ENCODE data around the gene UBASH3B. TPM values are rescaled to one million over a fixed set of nuclear protein-coding genes. Genes with fewer than 3 reads are reported as not detected.
"Not testable (repeated sequence)": the region's sequence is repeated elsewhere in the genome, so short reads cannot be mapped to it uniquely, and the experiment has no call there.

UBASH3B gene
- total RNA-seq, 1 experiment from 2014 or later = 81.9 TPM

DNA sequence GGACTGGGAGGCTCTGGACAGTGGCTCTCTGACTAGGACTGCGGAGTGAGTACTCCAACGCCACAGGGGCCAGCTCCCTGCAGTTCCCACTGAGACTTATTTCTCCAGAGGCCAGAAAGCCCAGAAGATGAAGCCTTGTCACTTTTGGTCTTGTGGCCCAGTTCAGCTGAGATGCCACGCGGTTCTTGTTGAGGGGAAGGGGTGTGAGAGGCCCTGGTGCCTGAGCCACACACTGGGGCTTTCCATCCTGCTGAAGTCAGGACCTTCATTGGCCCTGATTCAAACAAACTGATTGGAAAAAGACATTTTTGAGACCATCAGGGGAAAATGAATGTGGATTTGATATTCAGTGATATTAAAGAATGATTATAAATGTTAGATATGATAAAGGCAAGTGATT, 73.6 kb downstream of the UBASH3B start:
- intact Hi-C loops (cut with micrococcal nuclease; ENCODE audit: unreplicated experiment) = no loop called here
- no peaks in the 10 kb centered on the region for H3K9me2 ChIP-seq (ENCODE audit: insufficient read depth)
- no peak overlapping the region for H3K4me2 ChIP-seq
- H3K36me3 ChIP-seq (ENCODE audit: low read depth) = peaks cover 6% of the 10 kb centered on the region
- H3K79me2 ChIP-seq (ENCODE audit: low read depth) = peaks cover 88% of the 10 kb centered on the region
- ChIA-PET CTCF (no interaction called here), POLR2A (ENCODE audit: unreplicated experiment) (no interaction called here)
- no peak overlapping the region for H3K27ac ChIP-seq
- 0 out of 2 replicates have a peak, but pooled peaks cover 5% of the 10 kb centered on the region for H3K4me1 ChIP-seq (replicated peaks; ENCODE audit: insufficient read depth)
- H3K9me3 ChIP-seq (ENCODE audit: insufficient read depth, low read depth) = no peaks in the 10 kb centered on the region
- H4K20me1 ChIP-seq (ENCODE audit: insufficient read depth) = peaks cover 5% of the 10 kb centered on the region
- TF ChIP-seq EZH2 (IDR thresholded peaks at IDR 0.05; ENCODE audit: low read depth) = no peak
- TF ChIP-seq, protein P1, sequence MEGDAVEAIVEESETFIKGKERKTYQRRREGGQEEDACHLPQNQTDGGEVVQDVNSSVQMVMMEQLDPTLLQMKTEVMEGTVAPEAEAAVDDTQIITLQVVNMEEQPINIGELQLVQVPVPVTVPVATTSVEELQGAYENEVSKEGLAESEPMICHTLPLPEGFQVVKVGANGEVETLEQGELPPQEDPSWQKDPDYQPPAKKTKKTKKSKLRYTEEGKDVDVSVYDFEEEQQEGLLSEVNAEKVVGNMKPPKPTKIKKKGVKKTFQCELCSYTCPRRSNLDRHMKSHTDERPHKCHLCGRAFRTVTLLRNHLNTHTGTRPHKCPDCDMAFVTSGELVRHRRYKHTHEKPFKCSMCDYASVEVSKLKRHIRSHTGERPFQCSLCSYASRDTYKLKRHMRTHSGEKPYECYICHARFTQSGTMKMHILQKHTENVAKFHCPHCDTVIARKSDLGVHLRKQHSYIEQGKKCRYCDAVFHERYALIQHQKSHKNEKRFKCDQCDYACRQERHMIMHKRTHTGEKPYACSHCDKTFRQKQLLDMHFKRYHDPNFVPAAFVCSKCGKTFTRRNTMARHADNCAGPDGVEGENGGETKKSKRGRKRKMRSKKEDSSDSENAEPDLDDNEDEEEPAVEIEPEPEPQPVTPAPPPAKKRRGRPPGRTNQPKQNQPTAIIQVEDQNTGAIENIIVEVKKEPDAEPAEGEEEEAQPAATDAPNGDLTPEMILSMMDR (conservative IDR thresholded peaks at IDR 0.05) = no peak
- no peaks in the 10 kb centered on the region for H3K27me3 ChIP-seq (ENCODE audit: insufficient read depth, low read depth)
- no TSS peak for BruUV-seq (replicated peaks)
- no peak overlapping the region for H2AFZ ChIP-seq
- no peak overlapping the region for H3K4me3 ChIP-seq
- DNase-seq = no peak
- H3F3A ChIP-seq (ENCODE audit: insufficient read depth, low read depth) = peaks cover 33% of the 10 kb centered on the region; the same call in 1 of the 2 replicates

DNA sequence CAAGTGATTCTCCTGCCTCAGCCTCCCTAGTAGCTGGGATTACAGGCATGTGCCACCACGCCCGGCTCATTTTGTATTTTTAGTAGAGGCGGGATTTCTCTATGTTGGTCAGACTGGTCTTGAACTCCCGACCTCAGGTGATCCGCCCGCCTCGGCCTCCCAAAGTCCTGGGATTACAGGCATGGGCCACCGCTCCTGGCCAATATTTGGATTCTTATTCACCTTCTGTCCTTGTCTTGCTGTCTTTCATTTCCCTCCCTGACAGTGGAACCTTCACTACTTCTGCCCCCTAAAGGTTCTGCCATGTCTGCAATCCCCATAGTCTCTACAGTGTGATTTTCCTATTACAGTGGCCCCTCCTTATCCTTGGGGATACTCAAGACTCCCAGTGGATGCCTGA, 75.2 kb downstream of the UBASH3B start:
- BruUV-seq (replicated peaks); POLR2A ChIA-PET (ENCODE audit: unreplicated experiment); DNase-seq; H2AFZ ChIP-seq; H3K36me3 ChIP-seq (ENCODE audit: low read depth); H3K4me1 ChIP-seq (replicated peaks; ENCODE audit: insufficient read depth); H3K9me3 ChIP-seq (ENCODE audit: insufficient read depth, low read depth); H3K27me3 ChIP-seq (ENCODE audit: insufficient read depth, low read depth); H3K27ac ChIP-seq; H3K4me2 ChIP-seq; H4K20me1 ChIP-seq (ENCODE audit: insufficient read depth); CTCF ChIA-PET; intact Hi-C loops (cut with micrococcal nuclease; ENCODE audit: unreplicated experiment); H3K4me3 ChIP-seq; H3K9me2 ChIP-seq (ENCODE audit: insufficient read depth): not testable (repeated sequence)
- H3K79me2 ChIP-seq (ENCODE audit: low read depth) = peaks cover 93% of the 10 kb centered on the region
- H3F3A ChIP-seq (ENCODE audit: insufficient read depth, low read depth) = peaks cover 39% of the 10 kb centered on the region; the same call in 1 of the 2 replicates

DNA sequence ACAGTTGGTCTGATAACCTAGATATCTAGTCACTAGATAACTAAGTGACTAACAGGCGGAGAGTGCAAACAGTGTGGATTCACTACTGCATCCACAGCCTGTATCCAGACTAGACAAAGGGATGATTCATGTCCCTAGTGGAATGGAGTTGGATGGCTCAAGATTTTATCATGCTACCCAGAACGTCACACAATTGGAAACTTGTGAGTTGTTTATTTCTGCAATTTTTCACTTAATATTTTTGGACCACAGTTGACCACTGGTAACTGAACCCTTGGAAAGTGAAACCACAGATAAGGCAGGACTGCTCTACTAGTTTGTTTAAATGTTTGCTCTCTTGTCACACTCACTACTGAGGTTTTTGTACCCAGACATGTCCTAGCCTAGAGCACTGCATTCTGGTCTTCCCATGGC, 76.0 kb downstream of the UBASH3B start:
- ChIA-PET CTCF (no interaction called here), POLR2A (ENCODE audit: unreplicated experiment) (no interaction called here)
- intact Hi-C loops (cut with micrococcal nuclease; ENCODE audit: unreplicated experiment) = no loop called here
- Histone ChIP-seq H3K4me1 (replicated peaks; ENCODE audit: insufficient read depth) (peaks cover 5% of the 10 kb centered on the region), H3K79me2 (ENCODE audit: low read depth) (peaks cover 92% of the 10 kb centered on the region), H4K20me1 (ENCODE audit: insufficient read depth) (peaks cover 5% of the 10 kb centered on the region), H3K27ac (no peak overlapping the region), H3K4me3 (no peak overlapping the region), H3K27me3 (ENCODE audit: insufficient read depth, low read depth) (no peaks in the 10 kb centered on the region), H3K36me3 (ENCODE audit: low read depth) (peaks cover 6% of the 10 kb centered on the region), H2AFZ (no peak overlapping the region), H3K9me3 (ENCODE audit: insufficient read depth, low read depth) (no peaks in the 10 kb centered on the region), H3K9me2 (ENCODE audit: insufficient read depth) (no peaks in the 10 kb centered on the region), H3F3A (ENCODE audit: insufficient read depth, low read depth) (peaks cover 37% of the 10 kb centered on the region; the same call in 1 of the 2 replicates), H3K4me2 (no peak overlapping the region)
- BruUV-seq (replicated peaks) = no TSS peak
- DNase-seq = no peak
- TF ChIP-seq, protein P1 (conservative IDR thresholded peaks at IDR 0.05) = no peak
- no peak for TF ChIP-seq EZH2 (IDR thresholded peaks at IDR 0.05; ENCODE audit: low read depth)

Measured in PC-9 (cell line).